Inferior parietal cortex (tissue), 1 donor: ENCODE results near the gene SMNDC1.

Experiments used
- DNase-seq: peaks from one replicate; pipeline ENCODE4 v3.0.0-alpha.2; 2016; ENCODE audit errors: extremely low spot score

The SMNDC1 gene

GRCh38 chr10:110327262-110327914, 22.7 kb upstream of the SMNDC1 start:
- DNase-seq = no peak

DNA sequence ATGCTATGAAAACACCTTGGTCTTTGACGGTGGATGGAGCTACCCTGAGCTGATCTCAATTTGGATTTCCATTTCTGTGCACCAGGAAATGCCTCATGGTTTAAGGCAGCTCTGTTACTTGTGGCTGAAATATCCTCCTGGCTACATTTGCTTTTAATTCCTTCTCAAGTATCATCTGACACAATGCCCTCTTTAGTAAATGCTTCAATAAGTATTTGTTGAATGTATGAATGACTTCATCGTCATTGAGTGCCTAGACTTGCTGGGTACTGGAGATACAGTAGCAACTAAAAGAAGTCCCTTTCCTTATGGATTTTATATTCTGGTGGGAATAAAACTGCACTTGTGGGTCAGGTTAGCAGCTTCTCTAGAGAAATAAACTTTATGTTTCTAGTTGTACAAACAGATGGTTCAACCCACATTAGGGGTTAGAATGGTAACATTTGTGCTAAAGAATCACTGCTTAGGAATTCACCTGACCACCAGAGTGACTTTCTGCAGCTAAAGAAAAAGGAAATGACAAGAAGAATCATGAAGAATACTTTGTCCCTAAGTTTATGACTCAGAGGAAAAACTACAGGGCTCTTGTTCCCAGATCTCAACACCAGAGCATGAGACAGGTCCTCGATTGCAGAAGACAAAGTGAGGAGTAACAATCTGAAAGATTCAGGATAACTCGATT, 21.8 kb upstream of the SMNDC1 start:
- no peak for DNase-seq

DNA sequence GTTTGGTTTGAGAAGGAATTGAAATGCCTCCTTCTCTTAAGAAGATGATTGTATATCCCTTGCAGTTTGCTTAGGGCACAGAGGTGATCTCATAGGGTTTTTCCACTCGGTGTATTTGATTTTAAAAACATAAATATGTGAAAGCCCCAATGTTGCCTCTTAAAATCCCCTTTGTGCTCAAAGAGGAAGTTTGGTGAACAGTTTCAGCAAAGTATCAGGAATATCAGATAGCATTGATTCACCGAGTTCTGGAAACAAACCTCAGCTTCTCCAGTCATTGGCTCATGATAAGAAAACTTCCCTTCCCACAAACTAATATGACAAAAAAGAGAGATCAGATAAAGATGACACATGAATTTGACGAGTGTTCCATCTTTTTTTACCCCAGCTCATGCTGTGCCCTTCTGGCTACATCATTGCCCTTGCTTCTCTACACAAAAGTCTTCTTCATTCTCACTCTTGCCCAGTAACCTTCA, 20.1 kb upstream of the SMNDC1 start:
- no peak for DNase-seq

DNA sequence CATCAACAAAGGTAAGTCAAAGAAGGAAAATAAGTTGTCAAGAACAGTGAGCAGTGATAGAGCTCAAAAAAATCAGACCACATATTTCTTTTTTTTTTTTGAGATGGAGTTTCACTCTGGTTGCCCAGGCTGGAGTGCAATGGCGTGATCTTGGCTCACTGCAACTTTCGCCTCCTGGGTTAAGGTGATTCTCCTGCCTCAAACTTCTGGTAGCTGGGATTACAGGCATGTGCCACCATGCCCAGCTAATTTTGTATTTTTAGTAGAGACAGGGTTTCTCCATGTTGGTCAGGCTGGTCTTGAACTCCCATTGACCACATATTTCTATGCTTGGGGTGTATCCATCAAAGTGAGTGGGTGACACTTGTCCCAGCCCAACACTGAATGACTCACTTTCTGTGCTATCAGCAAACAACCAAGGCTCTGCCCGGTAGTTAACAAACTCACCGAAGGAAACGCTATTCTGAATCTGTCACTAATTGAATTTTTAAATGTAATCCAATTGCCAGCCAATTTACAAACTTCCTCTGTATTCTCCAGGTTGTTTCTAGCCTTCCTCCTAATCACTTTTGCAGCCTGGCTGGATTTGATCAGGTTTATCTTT, 19.6 kb upstream of the SMNDC1 start:
- no peak for DNase-seq

DNA sequence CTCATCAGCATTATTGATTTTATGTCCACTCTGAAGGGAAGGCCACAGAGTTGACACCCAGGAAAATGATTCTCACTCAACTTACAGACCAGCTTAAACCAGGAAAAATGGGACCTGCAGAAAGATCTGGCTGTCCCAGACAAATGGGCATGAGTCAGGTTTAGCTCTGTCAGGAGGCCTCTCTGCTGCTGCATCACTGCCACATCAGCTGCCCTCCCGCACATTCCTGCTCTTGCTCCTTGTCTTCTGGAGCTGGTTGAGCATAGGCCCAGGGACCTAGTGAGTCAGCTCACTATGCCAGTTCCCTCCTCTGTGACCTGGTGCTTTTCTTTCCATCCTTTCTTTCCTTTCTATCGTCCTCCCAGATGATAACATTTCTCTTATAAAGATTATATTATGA, 18.8 kb upstream of the SMNDC1 start:
- no peak for DNase-seq

DNA sequence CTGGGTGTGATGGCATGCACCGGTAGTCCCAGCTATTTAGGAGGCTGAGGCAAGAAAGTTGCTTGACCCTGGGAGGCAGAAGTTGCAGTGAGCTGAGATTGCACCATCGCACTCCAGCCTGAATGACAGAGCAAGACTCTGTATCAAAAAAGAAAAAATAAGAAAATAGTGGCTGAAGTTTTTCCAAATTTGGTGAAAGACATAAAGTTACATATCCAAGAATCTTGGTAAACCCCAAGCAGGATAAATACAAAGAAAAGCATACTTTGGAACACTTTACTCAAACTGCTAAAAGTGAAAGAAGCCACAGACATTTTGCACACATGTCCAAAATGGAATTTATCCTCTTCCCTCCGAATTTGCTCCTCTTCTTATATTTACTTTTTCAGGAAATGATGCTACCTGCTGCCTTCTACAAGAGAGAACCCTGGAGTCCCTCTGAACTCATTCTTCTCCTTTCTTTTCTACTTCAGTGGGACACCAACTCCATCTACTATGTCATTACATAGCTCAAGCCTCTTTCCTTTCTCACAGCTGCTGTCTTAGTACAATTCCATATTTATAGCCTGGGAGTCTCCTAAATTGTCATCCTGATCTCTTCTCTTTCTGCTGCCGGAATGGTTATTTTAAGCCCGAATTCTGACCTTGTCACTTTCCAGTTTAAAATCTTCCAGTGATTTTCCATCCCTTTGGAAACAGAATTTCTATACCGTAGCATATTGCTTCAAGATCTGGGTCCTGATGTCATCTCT, 17.3 kb upstream of the SMNDC1 start:
- DNase-seq = no peak

DNA sequence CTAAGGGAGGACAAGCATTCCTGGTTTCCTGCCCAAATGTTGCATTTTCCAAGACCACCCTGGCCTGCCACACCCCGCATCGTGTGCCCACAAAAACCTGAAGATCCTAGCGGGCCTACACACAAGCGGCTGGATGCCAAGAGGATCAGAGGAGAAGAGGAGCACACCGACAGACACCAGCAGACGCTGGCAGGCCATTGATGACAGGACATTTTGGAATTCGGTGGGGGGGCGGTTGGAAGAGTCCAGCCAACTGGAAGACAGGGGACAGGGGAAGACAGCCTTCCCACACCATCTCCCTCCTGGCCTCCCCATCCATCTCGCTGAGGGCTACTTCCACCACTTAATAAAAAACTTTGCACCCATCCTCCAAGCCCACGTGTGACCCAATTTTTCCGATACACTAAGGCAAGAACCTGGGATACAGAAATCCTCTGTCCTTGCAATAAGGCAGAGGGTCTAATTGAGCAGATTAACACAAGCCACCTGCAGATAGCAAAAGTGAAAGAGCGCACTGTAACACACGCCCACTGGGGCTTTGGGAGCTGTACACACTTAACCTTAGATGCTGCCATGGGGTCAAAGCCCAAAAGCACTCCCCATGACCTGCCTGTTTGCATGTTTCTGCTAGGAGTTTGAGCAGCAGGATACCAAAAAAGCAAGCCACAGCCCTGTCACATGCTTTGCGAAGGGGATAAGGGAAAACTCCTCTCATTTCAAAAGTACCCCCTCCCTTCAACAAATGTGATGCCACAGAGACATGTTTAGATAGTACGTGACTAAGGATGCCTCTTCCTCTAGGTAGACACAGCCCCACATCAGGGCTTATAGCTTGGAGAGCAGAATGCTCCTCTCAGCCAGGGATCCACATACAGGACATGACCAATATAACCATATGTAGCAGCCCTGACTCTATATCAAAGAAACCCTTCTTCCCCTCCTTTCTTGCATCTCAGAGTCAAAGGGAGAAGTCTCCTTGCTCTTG, 13.4 kb upstream of the SMNDC1 start:
- DNase-seq = no peak

- no peak for DNase-seq
Measured at GRCh38 chr10:110313674-110314073, 9.0 kb upstream of the SMNDC1 start.

GRCh38 chr10:110312206-110312605, 7.5 kb upstream of the SMNDC1 start:
- no peak for DNase-seq

GRCh38 chr10:110311357-110311949, 6.7 kb upstream of the SMNDC1 start:
- peak; percentile 66 for DNase-seq

- no peak for DNase-seq
Measured at GRCh38 chr10:110310741-110311140, 6.0 kb upstream of the SMNDC1 start.

DNA sequence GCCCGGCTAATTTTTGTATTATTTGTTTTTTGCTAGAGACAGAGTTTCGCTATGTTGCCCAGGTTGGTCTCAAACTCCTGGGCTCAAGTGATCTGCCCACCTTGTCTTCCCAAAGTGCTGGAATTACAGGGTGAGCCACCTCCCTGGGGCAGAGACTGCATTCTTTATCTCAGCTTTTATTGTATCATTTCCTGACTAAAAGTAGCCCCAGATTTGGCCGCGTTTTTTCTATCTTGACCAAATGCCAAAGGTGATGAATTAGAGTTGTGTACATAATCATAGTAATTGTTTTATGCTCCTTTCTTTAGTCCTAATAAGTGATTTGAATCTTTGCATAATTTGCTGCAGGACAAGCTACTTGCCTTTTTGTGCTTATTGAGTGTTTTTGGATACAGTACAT, 3.1 kb upstream of the SMNDC1 start:
- DNase-seq = no peak

- no peak for DNase-seq
Measured at GRCh38 chr10:110306452-110306768, 1.7 kb upstream of the SMNDC1 start.

GRCh38 chr10:110305767-110306451, 1.2 kb upstream of the SMNDC1 start:
- peak; percentile 64 for DNase-seq

DNA sequence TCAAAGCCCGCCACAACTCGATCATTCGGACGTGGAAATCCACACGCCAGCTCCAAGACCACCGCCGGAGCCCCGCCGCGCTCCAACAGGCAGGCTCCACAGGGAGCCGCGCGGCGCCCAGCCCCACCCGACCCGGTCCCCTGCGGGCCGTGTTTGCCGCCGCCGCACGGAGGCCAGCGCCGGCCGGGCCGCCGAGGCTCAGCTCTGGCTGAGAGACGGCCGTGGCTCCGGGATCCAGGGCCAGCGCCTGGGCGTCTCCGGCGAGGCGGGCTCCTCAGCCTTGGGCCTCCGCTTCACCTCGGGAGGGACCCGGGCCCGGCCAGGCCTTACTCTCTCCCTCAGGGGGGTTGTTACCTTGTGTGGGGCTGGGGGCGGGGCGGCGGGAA, 333 bp downstream of the SMNDC1 start:
- no peak for DNase-seq

DNA sequence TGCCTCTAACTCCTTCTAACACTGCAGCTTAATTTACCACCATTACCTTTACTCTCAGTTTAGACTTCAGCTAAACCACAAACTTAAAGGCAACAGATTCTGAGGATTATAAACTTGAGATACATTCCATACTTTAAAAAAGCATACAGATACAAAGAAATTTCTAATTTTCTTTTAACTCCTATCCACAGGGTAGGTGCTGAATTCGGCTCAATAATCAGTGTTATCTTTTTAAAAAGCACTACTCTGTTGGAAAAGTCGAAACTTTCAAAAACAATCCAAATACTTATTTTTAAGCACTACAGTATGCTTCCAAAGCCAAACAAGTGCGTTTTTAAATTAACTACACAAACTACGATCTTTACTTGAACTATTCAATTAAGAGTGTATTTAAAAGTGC, 1.0 kb downstream of the SMNDC1 start:
- no peak for DNase-seq

- DNase-seq = no peak
Measured at GRCh38 chr10:110300486-110300986, 4.2 kb downstream of the SMNDC1 start.

DNA sequence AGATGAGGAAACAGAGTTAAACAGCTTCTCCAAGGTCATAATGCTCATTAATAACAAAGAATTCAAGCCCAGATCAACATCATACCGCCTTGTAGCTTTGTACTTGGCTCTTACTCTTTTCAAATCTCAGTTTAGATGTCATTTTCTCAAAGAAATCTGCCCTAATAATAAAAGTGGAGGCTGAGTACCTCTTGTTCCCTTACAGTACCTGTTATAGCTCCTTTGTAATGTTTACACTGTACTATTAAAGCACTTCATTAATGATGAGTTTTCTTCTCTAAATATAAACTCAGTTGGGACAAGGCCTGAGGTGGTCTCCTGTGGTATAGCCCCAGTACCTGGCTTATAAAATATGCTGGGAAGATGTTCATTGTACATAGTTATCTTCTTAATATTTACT, 7.8 kb downstream of the SMNDC1 start:
- DNase-seq = no peak

DNA sequence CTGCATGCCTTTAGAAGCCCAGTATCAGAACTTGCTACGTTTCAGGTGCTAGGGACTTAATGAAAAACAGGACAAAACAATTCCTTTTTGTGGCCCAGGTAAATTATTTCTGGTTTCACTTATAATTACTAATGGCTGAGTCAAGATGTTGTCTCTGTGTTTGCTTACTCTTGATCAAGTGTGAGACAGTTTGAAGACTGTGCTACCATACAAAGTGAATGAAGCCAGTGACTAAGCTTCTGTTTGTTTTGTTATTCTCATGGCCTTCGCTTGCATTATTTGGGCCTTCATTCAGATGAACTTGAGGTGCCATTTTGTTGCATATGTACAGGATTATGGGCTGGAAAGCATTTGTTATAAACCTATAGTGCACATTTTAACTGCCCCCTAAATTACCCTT, 17.9 kb downstream of the SMNDC1 start:
- DNase-seq = no peak

- no peak for DNase-seq
Measured at GRCh38 chr10:110285501-110285900, 19.2 kb downstream of the SMNDC1 start.
